A549 (cell line): ENCODE results near the gene CHSY3.

Source experiments
- CHD2 ChIP-seq: fragments of 150-350 bp; IDR thresholded peaks from 2 replicates; pipeline ENCODE4 v1.6.1; 2014; ENCODE audit warnings: low read length; ENCODE audit not compliant: partially characterized antibody
- FOSB ChIP-seq: fragments of 250-450 bp; sonication (Bioruptor Pico); IDR thresholded peaks from 2 replicates; pipeline ENCODE4 v1.5.0; 2020; ENCODE audit warnings: mild to moderate bottlenecking, moderate library complexity
- JUN ChIP-seq, 2 experiments: fragments of >200 bp; sonication (Bioruptor Twin); formaldehyde crosslinking; IDR thresholded peaks; 2 replicates in 1 of 2; 3 replicates in 1 of 2; pipeline ENCODE4 v1.6.1; 2016 to 2017
- MAX ChIP-seq: IDR thresholded peaks from 2 replicates; pipeline ENCODE4 v1.6.1; 2012
- MAZ ChIP-seq: fragments of 150-350 bp; IDR thresholded peaks from 2 replicates; pipeline ENCODE4 v1.6.1; 2014; ENCODE audit warnings: antibody characterized with exemption, low read depth, low read length, borderline replicate concordance
- POLR2A ChIP-seq: IDR thresholded peaks from 2 replicates; pipeline ENCODE4 v1.6.1; 2012; ENCODE audit warnings: mild to moderate bottlenecking, low read length
- POLR2AphosphoS2 ChIP-seq: conservative IDR thresholded peaks from 2 replicates; pipeline ENCODE4 v1.6.1; 2012; ENCODE audit warnings: low read length, improper control_type of control experiment, inconsistent platforms
- SMC3 ChIP-seq: fragments of >200 bp; sonication (Bioruptor Twin); formaldehyde crosslinking; IDR thresholded peaks from 3 replicates; pipeline ENCODE4 v1.6.1; 2018; ENCODE audit warnings: inconsistent platforms
- TP53 ChIP-seq: fragments of 250-450 bp; sonication (Bioruptor Pico); IDR thresholded peaks from 2 replicates; pipeline ENCODE4 v1.5.0; 2021; ENCODE audit warnings: mild to moderate bottlenecking, moderate library complexity
- TF ChIP-seq, protein P1 (sequence below): fragments of >200 bp; sonication (Bioruptor Twin); formaldehyde crosslinking; IDR thresholded peaks from 3 replicates; pipeline ENCODE4 v1.5.1; 2016
- TF ChIP-seq, protein P2 (sequence below): fragments of 200-600 bp; sonication (generic); IDR thresholded peaks from 2 replicates; pipeline ENCODE4 v1.6.1; 2016; ENCODE audit warnings: antibody characterized with exemption, mild to moderate bottlenecking, moderate library complexity
- TF ChIP-seq, protein P3 (sequence below): fragments of 250-450 bp; sonication (Bioruptor Pico); IDR thresholded peaks from 2 replicates; pipeline ENCODE4 v1.5.0; 2021; ENCODE audit warnings: mild to moderate bottlenecking, moderate library complexity, borderline replicate concordance

GRCh38 chr5:130213607-130214006 lies 309.3 kb downstream of the CHSY3 start:
- TF ChIP-seq, protein P1, sequence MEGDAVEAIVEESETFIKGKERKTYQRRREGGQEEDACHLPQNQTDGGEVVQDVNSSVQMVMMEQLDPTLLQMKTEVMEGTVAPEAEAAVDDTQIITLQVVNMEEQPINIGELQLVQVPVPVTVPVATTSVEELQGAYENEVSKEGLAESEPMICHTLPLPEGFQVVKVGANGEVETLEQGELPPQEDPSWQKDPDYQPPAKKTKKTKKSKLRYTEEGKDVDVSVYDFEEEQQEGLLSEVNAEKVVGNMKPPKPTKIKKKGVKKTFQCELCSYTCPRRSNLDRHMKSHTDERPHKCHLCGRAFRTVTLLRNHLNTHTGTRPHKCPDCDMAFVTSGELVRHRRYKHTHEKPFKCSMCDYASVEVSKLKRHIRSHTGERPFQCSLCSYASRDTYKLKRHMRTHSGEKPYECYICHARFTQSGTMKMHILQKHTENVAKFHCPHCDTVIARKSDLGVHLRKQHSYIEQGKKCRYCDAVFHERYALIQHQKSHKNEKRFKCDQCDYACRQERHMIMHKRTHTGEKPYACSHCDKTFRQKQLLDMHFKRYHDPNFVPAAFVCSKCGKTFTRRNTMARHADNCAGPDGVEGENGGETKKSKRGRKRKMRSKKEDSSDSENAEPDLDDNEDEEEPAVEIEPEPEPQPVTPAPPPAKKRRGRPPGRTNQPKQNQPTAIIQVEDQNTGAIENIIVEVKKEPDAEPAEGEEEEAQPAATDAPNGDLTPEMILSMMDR = no peak
- TF ChIP-seq POLR2AphosphoS2 = no peak
- TF ChIP-seq SMC3 = no peak
- no peak for TF ChIP-seq POLR2A
- TF ChIP-seq, protein P2, sequence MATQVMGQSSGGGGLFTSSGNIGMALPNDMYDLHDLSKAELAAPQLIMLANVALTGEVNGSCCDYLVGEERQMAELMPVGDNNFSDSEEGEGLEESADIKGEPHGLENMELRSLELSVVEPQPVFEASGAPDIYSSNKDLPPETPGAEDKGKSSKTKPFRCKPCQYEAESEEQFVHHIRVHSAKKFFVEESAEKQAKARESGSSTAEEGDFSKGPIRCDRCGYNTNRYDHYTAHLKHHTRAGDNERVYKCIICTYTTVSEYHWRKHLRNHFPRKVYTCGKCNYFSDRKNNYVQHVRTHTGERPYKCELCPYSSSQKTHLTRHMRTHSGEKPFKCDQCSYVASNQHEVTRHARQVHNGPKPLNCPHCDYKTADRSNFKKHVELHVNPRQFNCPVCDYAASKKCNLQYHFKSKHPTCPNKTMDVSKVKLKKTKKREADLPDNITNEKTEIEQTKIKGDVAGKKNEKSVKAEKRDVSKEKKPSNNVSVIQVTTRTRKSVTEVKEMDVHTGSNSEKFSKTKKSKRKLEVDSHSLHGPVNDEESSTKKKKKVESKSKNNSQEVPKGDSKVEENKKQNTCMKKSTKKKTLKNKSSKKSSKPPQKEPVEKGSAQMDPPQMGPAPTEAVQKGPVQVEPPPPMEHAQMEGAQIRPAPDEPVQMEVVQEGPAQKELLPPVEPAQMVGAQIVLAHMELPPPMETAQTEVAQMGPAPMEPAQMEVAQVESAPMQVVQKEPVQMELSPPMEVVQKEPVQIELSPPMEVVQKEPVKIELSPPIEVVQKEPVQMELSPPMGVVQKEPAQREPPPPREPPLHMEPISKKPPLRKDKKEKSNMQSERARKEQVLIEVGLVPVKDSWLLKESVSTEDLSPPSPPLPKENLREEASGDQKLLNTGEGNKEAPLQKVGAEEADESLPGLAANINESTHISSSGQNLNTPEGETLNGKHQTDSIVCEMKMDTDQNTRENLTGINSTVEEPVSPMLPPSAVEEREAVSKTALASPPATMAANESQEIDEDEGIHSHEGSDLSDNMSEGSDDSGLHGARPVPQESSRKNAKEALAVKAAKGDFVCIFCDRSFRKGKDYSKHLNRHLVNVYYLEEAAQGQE = no peak
- TF ChIP-seq CHD2 = no peak
- TF ChIP-seq FOSB (CRISPR knock-in tag) = no peak
- TF ChIP-seq TP53 (CRISPR knock-in tag) = no peak
- TF ChIP-seq, protein P3, sequence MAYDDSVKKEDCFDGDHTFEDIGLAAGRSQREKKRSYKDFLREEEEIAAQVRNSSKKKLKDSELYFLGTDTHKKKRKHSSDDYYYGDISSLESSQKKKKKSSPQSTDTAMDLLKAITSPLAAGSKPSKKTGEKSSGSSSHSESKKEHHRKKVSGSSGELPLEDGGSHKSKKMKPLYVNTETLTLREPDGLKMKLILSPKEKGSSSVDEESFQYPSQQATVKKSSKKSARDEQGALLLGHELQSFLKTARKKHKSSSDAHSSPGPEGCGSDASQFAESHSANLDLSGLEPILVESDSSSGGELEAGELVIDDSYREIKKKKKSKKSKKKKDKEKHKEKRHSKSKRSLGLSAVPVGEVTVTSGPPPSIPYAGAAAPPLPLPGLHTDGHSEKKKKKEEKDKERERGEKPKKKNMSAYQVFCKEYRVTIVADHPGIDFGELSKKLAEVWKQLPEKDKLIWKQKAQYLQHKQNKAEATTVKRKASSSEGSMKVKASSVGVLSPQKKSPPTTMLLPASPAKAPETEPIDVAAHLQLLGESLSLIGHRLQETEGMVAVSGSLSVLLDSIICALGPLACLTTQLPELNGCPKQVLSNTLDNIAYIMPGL = no peak
- no peak for TF ChIP-seq MAX
- TF ChIP-seq JUN (IDR thresholded peaks at IDR 0.05) = no peak
- TF ChIP-seq MAZ = no peak
